ENCODE data around the gene PAQR9. TPM values are rescaled to one million over a fixed set of nuclear protein-coding genes. Genes with fewer than 3 reads are reported as not detected.

The PAQR9 gene
- total and polyA plus RNA-seq, 9 of the 15 experiments (the other 6 are each of a cell fraction or from before 2014, with no cell fraction given), result 0.04 to 0.58 (median 0.22) TPM

DNA sequence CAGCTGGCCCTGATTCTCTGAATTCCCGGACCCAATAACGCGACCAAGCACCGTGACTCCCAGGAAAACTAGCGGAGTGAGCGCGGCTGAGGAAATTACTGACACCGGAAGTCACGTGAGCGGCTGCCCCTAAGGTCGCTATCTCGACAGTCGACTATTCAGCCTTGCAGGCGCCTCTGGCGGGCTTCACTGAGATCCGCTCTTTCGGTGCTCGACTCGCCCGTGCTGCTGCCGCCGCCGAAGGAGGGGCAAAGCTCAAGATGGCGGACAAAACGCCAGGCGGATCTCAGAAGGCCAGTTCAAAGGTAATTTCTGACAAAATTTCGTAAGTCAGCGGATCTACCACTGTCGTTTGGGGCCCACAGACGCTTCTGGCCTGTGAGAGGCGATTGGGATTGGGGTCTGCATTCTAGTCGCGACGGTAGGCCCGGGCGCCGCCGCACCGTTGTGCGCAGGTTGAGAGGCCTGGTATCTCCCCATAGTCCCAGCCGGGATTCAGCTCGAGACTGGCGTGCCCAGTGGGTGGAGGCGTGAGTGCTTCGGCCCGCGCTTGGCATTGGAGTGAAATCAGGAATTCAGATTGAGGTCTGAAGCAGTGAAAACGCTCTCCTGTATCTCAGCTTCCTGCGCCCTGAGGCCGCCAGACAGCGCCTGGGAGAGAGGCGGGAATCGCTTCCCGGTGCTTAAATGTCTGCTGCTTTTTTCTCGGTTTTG lies 38.1 kb upstream of the PAQR9 start, which contains the start of gene U2SURP (continued):
- TF ChIP-seq RBM14 (IDR thresholded peaks at IDR 0.05; ENCODE audit: borderline replicate concordance, insufficient read depth, low read depth, low read length) (no peak), SRSF9 (IDR thresholded peaks at IDR 0.05; ENCODE audit: borderline replicate concordance, low read depth, low read length) (no peak), SP1 (CRISPR knock-in tag; IDR thresholded peaks at IDR 0.05) (peak; percentile 89), ADNP (tag; IDR thresholded peaks at IDR 0.05) (no peak), SOX6 (IDR thresholded peaks at IDR 0.05) (peak; percentile 32; the same call in 1 of the 2 replicates), SP2 (IDR thresholded peaks at IDR 0.05; ENCODE audit: extremely low read depth, low read depth, low read length, poor library complexity, severe bottlenecking) (peak; percentile 25), CHCHD3 (CRISPR knock-in tag; IDR thresholded peaks at IDR 0.05) (0 out of 2 replicates have a peak, but pooled peaks have one; percentile 10), GATAD2A (IDR thresholded peaks at IDR 0.05) (no peak), SNIP1 (IDR thresholded peaks at IDR 0.05; ENCODE audit: low read depth) (no peak), ZC3H8 (IDR thresholded peaks at IDR 0.05) (no peak), NFIX (CRISPR knock-in tag; IDR thresholded peaks at IDR 0.05; ENCODE audit: low read depth) (no peak)
- TF ChIP-seq, protein P1, sequence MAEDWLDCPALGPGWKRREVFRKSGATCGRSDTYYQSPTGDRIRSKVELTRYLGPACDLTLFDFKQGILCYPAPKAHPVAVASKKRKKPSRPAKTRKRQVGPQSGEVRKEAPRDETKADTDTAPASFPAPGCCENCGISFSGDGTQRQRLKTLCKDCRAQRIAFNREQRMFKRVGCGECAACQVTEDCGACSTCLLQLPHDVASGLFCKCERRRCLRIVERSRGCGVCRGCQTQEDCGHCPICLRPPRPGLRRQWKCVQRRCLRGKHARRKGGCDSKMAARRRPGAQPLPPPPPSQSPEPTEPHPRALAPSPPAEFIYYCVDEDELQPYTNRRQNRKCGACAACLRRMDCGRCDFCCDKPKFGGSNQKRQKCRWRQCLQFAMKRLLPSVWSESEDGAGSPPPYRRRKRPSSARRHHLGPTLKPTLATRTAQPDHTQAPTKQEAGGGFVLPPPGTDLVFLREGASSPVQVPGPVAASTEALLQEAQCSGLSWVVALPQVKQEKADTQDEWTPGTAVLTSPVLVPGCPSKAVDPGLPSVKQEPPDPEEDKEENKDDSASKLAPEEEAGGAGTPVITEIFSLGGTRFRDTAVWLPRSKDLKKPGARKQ (CRISPR knock-in tag; IDR thresholded peaks at IDR 0.05), result no peak
- TF ChIP-seq, protein P2, sequence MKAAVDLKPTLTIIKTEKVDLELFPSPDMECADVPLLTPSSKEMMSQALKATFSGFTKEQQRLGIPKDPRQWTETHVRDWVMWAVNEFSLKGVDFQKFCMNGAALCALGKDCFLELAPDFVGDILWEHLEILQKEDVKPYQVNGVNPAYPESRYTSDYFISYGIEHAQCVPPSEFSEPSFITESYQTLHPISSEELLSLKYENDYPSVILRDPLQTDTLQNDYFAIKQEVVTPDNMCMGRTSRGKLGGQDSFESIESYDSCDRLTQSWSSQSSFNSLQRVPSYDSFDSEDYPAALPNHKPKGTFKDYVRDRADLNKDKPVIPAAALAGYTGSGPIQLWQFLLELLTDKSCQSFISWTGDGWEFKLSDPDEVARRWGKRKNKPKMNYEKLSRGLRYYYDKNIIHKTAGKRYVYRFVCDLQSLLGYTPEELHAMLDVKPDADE (conservative IDR thresholded peaks at IDR 0.05; ENCODE audit: control insufficient read depth, low read depth, low read length), result peak; percentile 96
- TF ChIP-seq, protein P3, sequence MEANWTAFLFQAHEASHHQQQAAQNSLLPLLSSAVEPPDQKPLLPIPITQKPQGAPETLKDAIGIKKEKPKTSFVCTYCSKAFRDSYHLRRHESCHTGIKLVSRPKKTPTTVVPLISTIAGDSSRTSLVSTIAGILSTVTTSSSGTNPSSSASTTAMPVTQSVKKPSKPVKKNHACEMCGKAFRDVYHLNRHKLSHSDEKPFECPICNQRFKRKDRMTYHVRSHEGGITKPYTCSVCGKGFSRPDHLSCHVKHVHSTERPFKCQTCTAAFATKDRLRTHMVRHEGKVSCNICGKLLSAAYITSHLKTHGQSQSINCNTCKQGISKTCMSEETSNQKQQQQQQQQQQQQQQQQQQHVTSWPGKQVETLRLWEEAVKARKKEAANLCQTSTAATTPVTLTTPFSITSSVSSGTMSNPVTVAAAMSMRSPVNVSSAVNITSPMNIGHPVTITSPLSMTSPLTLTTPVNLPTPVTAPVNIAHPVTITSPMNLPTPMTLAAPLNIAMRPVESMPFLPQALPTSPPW (CRISPR knock-in tag; IDR thresholded peaks at IDR 0.05), result peak; percentile 78
- TF ChIP-seq, protein P4, sequence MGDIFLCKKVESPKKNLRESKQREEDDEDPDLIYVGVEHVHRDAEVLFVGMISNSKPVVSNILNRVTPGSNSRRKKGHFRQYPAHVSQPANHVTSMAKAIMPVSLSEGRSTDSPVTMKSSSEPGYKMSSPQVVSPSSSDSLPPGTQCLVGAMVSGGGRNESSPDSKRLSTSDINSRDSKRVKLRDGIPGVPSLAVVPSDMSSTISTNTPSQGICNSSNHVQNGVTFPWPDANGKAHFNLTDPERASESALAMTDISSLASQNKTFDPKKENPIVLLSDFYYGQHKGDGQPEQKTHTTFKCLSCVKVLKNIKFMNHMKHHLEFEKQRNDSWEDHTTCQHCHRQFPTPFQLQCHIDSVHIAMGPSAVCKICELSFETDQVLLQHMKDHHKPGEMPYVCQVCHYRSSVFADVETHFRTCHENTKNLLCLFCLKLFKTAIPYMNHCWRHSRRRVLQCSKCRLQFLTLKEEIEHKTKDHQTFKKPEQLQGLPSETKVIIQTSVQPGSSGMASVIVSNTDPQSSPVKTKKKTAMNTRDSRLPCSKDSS (IDR thresholded peaks at IDR 0.05; ENCODE audit: low read depth, partially characterized antibody), result no peak
- TF ChIP-seq, protein P5, sequence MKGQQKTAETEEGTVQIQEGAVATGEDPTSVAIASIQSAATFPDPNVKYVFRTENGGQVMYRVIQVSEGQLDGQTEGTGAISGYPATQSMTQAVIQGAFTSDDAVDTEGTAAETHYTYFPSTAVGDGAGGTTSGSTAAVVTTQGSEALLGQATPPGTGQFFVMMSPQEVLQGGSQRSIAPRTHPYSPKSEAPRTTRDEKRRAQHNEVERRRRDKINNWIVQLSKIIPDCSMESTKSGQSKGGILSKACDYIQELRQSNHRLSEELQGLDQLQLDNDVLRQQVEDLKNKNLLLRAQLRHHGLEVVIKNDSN (CRISPR knock-in tag; IDR thresholded peaks at IDR 0.05), result peak; percentile 97
- TF ChIP-seq, protein P6, sequence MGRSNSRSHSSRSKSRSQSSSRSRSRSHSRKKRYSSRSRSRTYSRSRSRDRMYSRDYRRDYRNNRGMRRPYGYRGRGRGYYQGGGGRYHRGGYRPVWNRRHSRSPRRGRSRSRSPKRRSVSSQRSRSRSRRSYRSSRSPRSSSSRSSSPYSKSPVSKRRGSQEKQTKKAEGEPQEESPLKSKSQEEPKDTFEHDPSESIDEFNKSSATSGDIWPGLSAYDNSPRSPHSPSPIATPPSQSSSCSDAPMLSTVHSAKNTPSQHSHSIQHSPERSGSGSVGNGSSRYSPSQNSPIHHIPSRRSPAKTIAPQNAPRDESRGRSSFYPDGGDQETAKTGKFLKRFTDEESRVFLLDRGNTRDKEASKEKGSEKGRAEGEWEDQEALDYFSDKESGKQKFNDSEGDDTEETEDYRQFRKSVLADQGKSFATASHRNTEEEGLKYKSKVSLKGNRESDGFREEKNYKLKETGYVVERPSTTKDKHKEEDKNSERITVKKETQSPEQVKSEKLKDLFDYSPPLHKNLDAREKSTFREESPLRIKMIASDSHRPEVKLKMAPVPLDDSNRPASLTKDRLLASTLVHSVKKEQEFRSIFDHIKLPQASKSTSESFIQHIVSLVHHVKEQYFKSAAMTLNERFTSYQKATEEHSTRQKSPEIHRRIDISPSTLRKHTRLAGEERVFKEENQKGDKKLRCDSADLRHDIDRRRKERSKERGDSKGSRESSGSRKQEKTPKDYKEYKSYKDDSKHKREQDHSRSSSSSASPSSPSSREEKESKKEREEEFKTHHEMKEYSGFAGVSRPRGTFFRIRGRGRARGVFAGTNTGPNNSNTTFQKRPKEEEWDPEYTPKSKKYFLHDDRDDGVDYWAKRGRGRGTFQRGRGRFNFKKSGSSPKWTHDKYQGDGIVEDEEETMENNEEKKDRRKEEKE (IDR thresholded peaks at IDR 0.05; ENCODE audit: borderline replicate concordance in 1 of 2, control insufficient read depth in 1 of 2, low read depth in 2 of 2, low read length in 1 of 2), result peak in 1 of 2 experiments; percentile 60; a peak in 1 of 4 replicates

Data from K562 (cell line).